HG02938 (cell line): ENCODE results near the gene HOXD8.

Source experiments
- ATAC-seq: cut with Tn5 transposase; IDR thresholded peaks from one replicate; pipeline ENCODE4 v1.9.1; 2021; ENCODE audit warnings: mild to moderate bottlenecking, moderate library complexity; ENCODE audit not compliant: unreplicated experiment

The HOXD8 gene

DNA sequence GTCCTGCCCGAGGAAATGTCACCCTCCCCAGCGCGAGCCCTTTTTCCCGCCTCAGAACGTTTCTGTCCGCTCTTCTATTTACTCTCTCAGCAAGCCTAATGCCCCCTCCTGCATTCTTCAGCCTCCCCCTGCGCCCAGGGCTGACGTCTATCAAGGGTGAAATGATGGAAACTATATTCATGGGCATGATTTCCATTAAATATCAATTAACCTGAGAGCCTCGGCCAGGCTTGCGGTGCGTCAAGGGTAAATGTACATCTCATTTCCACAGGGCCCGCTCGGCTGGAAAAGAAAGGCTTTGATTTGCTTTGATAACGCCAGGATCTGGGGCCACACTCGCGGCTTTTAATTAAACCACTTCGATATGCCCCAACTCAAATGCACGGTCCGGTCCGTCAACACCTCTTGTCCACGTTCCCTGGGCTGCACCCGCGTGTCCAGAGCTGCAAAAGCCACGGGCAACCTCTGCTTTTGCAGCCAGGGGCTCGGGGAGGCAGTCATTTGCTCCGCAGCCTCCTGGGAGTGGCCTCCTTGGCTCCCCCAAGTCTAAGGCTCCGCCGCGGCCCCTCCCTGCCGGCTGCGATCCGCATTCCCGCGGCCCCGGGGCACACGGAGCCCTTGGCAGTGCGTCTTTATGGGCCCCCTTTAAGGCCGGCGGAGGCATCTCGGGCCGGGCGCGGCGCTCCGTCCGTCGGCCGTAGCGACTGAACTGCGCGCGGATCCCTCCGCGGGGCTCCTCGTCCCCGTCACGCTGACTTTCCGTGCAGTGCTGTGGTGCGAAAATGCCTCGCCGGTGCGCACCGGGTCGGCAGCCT, at the start of gene HOXD8:
Gene HOXD8 (plus strand): TSS at position 724 of the 815 bp plus-strand sequence. CDS start 662 bp downstream, outside the sequence.
- no peak for ATAC-seq

DNA sequence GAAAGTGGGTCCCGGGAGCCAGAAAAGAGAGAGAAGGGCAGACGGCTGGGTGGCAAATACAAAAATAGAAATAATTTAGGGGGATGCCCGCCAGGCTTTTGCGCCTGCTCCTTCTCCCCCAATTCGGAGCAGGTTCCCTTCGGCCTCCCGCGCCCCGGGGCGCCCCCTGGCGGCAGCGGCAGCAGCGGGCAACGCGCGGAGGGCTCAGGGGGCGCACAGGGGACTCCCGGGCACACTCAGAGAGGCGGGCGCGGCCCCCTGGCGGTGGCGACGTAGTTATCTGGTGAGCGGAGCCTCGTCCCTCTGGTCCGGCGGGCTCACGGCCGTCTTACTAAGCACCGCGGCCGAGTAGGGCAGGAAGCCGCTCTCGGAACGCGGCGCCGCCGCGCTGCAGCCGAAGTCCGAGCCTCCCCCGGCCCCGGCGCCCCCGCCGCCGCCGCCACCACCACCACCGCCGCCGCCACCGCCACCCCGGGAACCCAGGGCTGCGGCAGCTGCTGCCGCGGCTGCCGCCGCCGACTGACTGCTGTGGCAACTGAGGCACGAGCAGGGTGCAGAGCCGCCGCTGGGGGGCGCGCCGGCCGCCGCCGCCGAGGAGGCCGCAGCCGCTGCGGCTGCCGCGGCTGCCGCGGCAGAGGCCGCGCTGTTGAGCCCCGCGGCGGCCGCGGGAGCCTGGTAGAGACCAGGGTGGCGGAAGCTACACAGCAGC, 49.5 kb upstream of the HOXD8 start:
- ATAC-seq = no peak

DNA sequence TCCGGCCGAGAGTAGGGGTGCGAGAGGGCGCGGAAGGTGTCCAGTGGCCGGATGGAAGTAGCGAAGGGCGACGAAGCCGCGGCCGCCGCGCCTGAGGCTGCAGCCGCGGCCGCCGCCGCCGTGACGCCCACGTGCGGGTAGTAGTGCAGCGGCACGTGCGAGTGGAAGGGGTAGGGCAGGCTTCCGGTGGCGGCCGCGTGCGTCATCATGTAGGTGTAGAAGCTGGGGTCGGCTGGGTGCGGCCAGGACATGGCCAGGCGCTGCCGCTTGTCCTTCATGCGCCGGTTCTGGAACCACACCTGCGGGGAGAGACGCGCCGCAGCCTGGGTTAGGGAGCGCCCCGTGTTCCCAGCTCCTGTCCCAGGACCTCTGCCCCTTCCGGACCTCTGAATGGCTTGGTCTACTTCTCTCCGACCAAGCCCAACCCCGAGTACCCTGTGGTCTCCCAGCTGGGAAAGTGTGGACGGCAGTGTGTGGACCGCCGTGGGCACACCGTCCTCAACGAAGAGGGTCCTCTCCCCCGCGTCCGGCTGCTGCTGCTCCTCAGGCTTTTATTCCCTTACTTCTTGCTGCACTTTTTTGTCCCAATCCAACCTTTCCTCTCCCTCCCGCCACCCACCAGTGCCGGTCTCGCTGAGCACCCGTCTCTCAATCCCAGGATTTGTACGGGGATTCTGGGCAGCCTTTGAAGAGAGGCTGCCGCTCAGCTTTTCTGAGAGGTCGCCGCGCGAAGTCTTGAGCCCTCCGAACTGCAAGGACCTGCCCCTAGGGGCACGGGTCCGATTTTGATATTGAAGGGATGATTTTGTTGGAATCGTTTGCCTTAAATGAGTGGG, 48.7 kb upstream of the HOXD8 start:
- no peak for ATAC-seq

DNA sequence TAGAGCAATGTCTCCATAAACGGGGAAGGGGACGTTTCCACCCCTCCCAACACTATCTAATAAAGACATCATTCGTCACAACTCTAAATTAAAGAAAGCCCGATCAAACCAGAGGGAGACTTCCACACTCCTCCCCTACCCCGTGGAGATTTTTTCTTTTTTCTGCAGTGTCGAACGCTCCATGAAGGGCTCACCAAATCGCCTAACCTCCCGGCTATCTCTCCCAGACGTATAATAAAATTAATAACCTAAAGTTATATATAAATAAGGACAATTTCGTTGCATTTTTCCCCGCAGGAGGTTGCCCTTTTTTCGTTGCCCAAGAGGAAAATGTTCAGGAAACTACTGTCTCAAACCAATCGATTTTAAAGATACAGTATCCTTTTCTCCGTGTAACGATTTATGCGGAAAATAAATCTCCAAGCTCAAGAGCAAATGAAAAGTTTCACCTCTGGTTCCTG, 48.1 kb upstream of the HOXD8 start:
- ATAC-seq = no peak

DNA sequence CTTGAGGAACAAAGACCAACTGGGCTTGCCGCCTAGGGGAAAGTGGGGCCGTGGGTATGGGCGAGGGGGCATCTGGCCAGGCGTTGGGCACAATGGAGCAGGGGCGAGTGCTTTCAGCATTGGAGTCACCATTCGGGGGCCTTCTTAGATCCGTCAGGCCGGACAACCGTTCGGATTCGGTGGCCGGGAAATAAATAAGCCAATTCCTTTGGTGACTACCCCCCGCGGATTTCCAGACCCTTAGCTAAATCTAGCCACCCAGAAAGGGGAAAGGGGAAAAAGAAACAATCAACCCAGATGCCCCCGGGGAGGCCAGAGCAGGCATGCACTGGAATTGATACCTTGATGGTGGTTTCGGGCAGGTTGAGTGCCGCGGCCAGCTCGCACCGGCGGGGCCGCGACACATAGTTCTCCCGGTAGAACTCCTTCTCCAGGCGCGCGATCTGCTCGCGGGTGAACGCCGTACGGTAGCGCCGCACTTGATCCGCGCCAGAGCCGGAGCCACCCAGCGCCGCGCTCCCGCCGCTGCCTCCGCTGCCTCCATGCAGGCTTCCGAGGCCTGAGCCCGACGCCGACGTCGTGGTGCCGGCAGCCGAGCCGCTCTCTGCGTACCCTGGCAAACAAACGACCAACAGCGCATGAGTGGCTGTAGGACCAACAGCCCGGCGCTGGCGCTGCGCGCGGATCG, 47.5 kb upstream of the HOXD8 start:
- ATAC-seq = no peak

DNA sequence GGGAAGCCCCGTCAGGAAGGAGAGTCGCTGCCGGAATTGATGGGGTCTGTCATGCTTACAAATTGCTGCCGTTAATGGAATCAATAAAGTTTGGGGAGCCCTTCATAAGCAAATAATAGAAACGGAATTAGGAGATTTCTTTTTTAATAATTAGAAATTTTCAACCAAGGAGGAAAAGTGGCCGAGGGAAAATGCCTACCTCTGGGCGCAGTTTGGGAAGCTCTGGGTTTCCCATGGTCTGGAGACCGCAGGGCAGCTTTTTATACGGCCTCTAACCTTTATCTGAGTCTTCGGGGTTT, 47.0 kb upstream of the HOXD8 start:
- ATAC-seq = no peak

DNA sequence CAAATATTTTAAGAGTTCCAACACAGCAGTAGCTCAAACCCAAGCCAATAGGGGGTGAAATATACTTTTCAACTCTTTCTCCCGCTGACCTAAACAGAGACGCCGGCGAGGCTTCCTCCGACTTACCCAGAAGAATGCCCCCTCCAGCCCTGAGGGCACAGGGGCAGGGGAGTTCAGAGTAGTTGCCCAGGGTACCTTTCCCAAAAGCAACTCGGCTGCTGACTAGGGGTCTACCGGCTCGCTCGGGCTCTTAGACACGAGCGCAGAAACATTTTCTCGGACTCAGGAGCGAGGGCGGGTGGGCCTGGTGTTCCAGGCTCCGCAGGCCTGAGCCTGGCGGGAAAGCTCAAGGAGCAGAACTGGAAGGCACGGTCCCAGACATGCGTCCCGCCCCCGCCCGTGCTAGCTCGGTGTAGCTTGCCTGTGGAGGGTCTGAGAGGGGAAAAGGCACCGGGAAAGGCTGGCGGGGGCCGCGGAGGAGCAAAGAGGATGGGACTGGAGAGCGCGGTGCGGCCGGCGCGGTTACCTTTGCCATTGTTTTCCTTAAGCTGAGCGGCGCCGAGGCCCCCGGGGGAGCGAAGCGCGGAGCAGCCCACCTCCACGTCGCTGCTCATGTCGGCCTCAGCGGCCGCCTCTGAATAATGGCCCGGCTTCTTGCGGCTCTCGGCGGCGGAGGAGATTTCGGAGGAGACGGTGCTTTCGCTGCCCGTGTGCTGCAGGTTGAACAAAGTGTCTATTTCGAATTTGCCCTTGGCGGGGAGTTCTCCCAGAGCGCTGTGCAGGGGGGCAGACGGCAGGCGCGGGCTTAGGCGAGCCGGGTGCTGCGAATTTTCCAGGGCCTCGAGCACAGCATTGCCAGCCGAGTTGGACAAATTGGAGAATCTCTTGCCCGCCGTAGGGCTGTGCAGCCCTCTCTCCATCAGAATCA, 46.4 kb upstream of the HOXD8 start:
- no peak for ATAC-seq

DNA sequence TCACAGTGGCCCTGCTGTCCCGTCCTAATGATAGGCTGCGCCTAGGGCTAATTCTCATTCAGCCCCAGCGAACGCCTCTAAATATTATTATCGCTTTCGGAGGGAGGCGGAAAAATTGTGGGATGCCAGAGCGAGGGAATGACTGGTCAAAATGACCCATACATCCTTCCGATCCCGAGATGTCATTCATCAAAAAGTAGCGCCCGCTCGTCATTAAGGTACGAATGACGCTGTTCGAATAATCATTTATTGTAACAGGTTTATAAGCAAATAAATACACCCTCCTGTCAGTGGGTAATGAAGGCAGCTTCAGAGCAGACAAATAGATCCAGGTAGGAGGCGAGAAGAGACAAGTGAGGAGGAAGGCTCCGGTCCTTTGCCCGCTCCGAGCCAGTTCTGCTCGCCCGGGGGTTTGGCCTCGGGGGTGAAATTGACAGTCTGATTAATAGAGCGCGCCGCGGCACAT, 45.7 kb upstream of the HOXD8 start, which contains the start of gene EVX2:
Gene EVX2 (minus strand): TSS at position 167 of the 466 bp plus-strand sequence. CDS start 186 bp downstream, outside the sequence.
- no peak for ATAC-seq

DNA sequence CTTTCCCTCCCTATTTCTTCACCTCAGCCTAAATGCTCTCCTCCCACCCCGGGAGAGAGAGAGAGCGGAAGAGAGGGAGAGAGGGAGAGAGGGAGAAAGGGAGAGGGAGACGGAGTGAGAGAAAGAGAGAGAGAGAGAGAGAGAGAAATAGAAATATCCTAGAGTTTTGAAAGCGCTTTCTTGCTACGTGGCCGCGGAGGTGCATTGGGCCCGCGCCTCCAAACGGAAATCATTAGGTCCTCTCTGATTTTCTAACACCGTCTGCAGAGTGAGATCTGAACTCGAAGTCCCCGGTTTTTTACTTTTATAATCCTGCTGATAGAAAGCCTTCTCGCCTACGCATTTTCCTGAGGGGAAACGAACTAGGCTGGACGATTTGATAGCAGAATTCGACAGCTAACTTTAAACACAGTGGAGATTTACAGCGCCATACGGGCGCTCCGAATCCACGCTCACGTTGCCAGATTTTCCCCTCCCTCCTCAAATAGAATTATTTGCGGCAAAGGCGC, 44.8 kb upstream of the HOXD8 start:
- ATAC-seq = no peak

DNA sequence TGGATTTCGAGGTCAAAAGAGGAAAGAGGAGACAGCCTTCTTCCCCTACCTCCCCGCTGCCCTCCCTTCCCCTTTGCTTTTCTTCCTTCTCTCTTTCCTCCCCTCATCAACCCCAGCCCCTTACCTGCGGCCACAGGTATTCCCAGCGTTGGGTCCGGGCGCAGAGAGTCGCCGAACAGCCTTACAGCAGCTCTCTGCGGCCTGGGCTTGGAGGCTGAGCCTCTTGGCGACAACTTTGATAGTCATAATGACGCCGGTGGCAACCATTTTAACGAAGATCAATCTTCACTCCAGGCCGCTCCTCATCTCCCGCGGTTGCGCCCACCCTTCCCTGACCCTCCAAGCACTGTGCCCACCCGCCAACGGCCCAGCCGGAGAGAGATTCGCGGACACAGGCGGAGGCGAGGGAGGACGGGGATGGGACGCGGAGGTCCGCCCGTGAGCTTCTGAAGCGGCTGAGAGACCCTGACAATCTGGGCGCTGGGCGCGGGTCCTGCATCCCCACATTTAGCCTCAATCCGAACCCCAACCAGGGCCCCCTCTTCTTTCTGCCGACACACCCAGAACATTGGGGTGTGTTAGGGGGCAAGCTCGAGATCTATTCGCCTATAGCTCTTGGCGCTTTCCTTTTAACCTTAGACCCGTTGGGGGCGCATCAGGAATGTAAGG, 44.3 kb upstream of the HOXD8 start:
- no peak for ATAC-seq

DNA sequence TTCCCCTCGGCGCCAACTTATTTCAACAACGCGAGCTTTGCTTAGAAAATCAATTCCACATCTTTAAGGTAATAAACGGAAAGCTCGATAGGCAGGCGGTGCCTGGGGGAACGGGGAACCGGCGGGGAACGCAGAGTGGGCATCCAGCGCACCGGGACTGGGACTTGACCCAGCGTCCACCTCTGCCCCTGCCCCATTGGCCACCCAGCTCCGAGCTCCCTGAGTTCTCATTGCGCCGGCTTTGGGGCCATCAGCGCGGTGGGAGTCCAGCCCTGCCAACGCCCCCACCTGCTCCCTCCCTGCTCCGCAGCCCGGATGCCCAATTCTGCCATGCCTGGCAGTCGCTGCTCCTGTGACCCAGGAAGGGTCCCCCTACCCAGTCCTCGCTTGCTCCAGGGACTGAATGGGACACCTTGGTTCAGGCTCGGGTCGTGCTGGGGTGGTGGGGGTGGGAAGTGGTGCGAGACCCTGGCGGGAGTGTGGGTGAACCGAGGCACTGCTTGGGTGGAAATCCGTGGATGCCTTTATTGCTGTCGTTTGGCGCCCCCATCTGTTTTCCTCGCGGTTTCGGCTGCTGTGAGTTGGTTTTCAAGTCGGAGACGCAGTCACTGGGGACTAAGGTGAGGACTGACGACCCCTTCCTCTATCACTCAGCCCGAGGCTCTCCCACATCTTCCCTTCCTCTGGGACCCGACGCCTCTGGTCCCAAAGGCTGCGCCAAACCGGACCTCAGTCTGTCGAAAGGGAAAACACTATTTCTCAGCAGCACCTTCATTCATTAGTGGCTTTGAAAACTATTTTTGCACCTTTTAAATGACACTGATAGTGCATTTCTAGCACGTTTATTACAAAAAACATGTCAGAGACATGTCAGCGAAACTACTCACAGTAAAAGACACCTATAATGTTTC, 43.4 kb upstream of the HOXD8 start:
- no peak for ATAC-seq

DNA sequence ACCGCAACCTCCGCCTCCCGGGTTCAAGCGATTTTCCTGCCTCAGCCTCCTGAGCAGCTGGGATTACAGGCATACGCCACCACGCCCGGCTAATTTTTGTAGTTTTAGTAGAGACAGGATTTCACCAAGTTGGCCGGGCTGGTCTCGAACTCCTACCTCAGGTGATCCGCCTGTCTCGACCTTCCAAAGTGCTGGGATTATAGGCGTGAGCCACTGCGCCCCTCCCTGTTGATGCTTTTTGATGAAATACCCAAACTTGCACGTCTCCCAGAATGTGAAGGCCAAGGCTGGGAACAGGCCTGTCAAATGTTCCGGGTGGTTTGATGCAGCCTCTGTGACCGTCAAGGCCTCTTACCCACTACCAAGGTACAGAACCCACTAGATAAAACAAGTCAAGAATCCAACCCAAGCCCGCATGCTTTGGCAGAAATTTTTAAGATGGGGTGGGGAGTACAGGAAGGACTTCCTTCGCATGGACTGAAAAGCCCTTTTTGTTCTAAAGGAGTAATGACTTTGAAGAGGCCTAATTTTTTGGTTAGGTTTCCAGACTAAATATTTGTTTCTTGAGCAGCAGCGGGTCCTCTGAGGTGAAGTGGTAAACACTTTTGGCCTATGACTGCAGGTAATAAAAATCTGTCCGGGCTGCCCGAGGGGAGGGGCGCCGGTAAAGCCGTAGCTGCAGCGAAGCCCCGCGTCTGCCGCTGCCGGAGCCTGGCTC, 42.0 kb upstream of the HOXD8 start:
- no peak for ATAC-seq

DNA sequence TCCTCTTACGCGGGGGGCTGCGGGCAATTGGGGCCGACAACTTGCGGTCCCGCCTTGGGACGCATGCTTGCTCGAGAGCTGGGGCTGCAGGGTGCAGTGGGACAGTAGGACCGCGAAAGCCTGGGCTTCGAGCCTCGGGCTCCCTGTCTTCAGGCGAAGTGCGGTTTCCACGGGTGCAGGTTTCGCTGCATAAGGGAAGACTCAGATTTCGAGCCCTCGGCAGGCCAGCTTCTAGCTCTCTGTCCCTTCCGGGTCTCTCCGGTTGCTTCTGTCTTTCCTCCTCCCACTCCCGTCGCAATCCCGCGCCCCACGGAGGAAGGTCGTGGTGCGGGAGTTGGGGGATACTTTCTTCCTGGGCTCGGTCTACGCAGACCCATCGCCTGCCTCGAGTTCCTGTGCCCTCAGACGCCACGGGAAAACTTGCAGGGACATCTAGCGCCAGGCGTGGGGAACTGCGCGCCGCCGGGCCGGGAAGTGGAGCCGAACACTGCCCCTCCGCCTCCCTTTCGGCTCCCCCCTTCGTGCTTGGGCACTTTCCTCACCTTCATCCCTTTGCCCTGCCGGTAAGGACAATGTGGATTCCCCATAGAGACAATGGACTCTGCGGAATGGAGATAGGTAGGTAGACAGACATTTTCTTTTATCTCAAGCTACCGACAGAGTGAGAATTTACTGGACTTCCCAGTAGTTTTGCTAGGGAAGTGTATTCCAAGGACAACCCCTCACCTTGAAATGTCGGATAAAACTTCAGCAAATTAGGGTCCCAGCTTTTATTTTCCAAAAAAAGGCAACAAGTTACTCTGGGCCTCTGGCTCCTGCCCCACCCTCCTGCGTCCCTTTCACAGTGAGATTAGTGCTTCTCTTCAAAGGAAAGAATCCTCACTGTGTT, 41.2 kb upstream of the HOXD8 start:
- no peak for ATAC-seq

DNA sequence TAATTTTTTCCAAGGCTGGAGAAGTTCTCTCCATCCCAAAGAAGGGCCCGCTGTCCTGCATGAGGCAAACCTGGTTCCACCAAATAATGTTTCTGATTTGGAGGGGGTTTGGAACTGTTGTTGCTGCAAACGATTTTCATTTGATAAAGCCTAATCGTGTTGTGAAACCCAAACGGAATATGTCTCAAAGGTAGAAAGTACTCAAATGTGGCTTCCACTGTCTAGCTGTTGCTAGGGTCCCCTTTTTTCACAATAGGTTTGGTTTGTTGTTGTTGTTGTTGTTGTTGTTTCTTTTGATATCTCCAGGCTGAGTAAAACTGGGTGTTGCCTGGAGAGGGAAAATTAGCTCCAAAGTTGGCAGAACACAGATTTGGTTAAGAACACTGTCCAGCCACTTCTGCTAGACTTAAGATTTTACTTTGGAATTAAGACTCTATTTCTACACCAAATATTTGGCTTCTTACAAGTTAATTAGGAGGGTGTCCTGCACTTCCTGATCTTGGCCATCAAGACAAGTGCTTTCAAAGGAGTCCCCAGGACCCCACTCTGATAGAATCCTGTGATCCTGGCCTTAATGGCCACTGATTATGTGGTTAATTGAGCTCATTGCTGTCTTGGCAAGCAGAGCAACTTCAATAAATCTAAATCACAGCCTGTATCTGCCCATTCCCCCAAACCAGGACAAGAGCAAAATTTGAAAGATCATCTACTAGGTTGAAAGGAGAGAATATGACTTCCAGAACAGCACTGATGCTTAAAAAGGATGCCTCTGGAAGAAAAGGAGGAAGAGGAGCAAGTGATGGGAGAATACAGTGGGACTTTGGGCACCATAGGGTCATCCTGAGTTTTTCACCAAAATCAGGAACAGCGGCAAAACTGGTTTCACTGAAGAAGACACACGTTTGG, 40.3 kb upstream of the HOXD8 start:
- ATAC-seq = no peak

DNA sequence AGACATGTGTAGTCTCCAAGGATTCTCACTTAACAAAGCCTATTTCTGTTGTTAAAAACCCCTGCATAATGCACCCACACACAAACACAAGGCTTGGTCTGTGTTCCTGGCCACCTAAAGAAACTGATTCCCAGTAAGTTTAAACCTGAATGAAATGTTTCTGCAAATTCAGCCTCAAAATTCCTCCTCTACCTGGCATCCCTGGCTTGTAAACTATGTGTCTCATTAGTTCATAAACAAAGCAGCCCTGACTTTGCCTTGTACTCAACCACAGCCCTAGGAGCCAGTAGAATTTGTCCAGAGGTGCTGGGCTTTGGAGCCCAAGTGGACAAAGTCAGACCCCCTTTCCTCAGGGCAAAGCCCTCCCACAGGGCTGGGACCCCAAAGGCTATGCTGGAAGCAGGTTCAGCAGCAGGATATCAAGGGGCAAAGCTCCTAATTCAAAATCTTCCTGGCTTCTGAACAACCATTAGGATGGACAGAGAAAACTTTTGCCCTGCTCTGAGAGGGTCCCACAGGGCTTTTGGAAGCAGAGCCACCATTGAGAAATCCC, 39.6 kb upstream of the HOXD8 start:
- no peak for ATAC-seq
